Osteocyte (in vitro differentiated cells): Measurements from ENCODE around the gene ZDHHC3. TPM values are rescaled to one million over a fixed set of nuclear protein-coding genes. Genes with fewer than 3 reads are reported as not detected.

ENCODE experiments used
- DNase-seq: peaks from one replicate; pipeline ENCODE4 v3.0.0; 2021; ENCODE audit warnings: mixed read lengths; ENCODE audit not compliant: unreplicated experiment; ENCODE audit errors: extremely low spot score
- H3K27ac Mint-ChIP-seq: one replicate; pipeline ENCODE4 v1.8.0; 2021; ENCODE audit warnings: mild to moderate bottlenecking, mixed read lengths; ENCODE audit not compliant: unreplicated experiment
- H3K27me3 Mint-ChIP-seq: one replicate; pipeline ENCODE4 v1.8.0; 2021; ENCODE audit warnings: mixed read lengths; ENCODE audit not compliant: unreplicated experiment
- H3K36me3 Mint-ChIP-seq: one replicate; pipeline ENCODE4 v1.8.0; 2021; ENCODE audit warnings: mixed read lengths; ENCODE audit not compliant: unreplicated experiment
- H3K4me1 Mint-ChIP-seq: one replicate; pipeline ENCODE4 v1.8.0; 2021; ENCODE audit warnings: mixed read lengths; ENCODE audit not compliant: unreplicated experiment
- H3K4me3 Mint-ChIP-seq: one replicate; pipeline ENCODE4 v1.8.0; 2021; ENCODE audit warnings: mild to moderate bottlenecking, moderate library complexity, mixed read lengths; ENCODE audit not compliant: unreplicated experiment
- H3K9me3 Mint-ChIP-seq: one replicate; pipeline ENCODE4 v1.8.0; 2021; ENCODE audit warnings: mixed read lengths; ENCODE audit not compliant: unreplicated experiment
- CTCF ChIP-seq: fragments of 200-600 bp; sonication (generic); IDR thresholded peaks from 2 replicates; pipeline ENCODE4 v1.5.0; 2021; ENCODE audit warnings: antibody characterized with exemption, mild to moderate bottlenecking, moderate library complexity
- total RNA-seq: library from RNA; stranded (reverse); gene quantifications from 2 replicates; pipeline ENCODE4 v1.2.1, GENCODE V29; 2021

ZDHHC3 gene
- total RNA-seq, 1 donor from 2014 or later: 96.6 TPM

DNA sequence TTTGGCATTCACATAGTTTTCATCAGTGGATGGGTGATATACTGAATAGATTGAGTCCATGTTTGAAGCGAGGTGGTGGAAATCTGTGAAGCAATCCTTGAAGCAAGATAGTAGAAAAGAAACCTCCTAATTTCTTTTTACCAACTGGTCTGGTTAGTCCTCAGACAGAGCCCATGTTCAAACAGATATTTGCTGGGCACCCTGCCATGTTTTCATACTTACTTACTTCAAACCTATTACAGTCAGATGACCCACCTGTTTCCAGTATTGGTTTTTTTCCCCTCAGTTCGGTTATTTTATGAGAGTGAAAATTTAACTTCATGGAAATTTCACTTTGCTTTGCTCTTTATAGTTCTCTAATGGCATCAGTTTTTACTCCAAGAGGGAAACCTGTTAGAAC lies 23.8 kb upstream of the ZDHHC3 start:
- Mint-ChIP-seq H3K27me3 (no peaks in the 10 kb centered on the region), H3K9me3 (no peaks in the 10 kb centered on the region), H3K4me1 (peaks cover 17% of the 10 kb centered on the region), H3K36me3 (peaks cover 52% of the 10 kb centered on the region), H3K27ac (no peak overlapping the region), H3K4me3 (no peak overlapping the region)
- no peak for DNase-seq
- TF ChIP-seq CTCF: no peak

- Mint-ChIP-seq H3K4me3 (no peak overlapping the region), H3K27me3 (no peaks in the 10 kb centered on the region), H3K36me3 (peaks cover 35% of the 10 kb centered on the region), H3K4me1 (peaks cover 42% of the 10 kb centered on the region), H3K27ac (peak overlapping the region; percentile 91), H3K9me3 (no peaks in the 10 kb centered on the region)
- TF ChIP-seq CTCF: no peak
- no peak for DNase-seq
Measured at GRCh38 chr3:44996556-44996969, 20.6 kb upstream of the ZDHHC3 start.

DNA sequence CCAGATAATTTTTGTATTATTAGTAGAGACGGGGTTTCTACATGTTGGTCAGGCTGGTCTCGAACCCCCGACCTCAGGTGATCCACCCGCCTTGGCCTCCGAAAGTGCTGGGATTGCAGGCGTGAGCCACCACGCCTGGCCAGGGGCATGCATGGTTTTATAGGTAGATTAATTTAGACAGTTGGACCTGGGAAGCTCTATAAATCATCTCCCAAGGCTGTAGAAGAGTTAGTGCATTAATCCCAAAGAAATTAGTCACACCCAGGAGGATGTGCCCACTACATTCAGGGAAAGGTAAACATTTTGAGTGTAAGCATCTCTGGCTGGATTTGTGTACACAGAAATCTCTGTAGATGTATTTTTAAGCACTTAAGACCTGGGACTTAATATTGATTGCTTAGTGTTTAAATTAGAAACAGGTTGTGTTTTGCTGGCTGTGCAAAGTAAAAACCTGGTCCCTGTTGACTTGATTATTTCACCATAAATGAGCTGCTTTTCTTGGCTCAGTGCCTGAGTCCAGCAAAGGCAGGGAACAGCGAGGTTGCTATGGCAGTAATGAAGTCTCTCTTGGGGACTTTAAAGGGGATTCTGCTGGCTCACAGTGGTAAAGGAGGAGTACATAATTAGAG lies 19.3 kb upstream of the ZDHHC3 start:
- peaks cover 42% of the 10 kb centered on the region for H3K4me1 Mint-ChIP-seq
- H3K27me3 Mint-ChIP-seq: no peaks in the 10 kb centered on the region
- H3K27ac Mint-ChIP-seq: peak overlapping the region; percentile 91
- H3K4me3 Mint-ChIP-seq: no peak overlapping the region
- DNase-seq: no peak
- H3K9me3 Mint-ChIP-seq: no peaks in the 10 kb centered on the region
- TF ChIP-seq CTCF: no peak
- H3K36me3 Mint-ChIP-seq: peaks cover 35% of the 10 kb centered on the region

DNA sequence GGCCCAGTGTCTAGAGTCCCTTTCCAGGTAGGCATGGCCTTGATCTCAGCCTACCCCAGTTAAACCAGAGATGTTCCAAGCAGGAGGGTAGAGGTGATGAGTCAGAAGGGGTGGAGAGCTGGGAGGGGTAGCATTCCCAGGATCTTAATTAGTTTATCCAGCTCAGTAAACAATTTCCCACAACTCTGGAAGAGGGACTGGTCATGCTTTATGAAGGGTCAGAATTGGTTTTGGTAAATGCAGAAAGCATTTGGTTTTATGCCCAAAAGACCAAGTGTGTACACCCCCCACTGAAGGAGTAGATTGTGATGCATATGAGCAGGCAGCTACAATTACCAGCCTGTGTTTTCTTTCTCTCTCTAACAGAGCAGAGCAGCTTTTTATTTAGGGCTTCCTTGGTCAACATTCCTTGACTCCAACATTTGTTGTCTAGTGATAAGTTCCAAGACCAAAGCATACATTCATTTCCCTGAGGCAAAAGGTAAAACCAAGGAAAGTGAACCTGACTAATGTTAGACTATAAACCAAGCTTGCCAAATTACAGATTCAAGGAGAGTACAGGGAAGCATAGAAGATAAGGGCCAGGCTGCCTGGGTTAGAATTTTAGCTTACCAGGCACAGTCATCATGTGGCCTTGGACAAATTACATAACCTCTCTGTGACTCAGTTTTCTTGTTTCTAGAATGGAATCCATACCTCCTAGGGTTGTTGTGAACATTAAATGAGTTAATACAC lies 17.7 kb upstream of the ZDHHC3 start:
- TF ChIP-seq CTCF: no peak
- H3K27me3 Mint-ChIP-seq: no peaks in the 10 kb centered on the region
- no peak overlapping the region for H3K4me3 Mint-ChIP-seq
- H3K36me3 Mint-ChIP-seq: peaks cover 29% of the 10 kb centered on the region
- peak overlapping the region; percentile 91 for H3K27ac Mint-ChIP-seq
- H3K9me3 Mint-ChIP-seq: no peaks in the 10 kb centered on the region
- H3K4me1 Mint-ChIP-seq: peaks cover 43% of the 10 kb centered on the region
- DNase-seq: no peak

DNA sequence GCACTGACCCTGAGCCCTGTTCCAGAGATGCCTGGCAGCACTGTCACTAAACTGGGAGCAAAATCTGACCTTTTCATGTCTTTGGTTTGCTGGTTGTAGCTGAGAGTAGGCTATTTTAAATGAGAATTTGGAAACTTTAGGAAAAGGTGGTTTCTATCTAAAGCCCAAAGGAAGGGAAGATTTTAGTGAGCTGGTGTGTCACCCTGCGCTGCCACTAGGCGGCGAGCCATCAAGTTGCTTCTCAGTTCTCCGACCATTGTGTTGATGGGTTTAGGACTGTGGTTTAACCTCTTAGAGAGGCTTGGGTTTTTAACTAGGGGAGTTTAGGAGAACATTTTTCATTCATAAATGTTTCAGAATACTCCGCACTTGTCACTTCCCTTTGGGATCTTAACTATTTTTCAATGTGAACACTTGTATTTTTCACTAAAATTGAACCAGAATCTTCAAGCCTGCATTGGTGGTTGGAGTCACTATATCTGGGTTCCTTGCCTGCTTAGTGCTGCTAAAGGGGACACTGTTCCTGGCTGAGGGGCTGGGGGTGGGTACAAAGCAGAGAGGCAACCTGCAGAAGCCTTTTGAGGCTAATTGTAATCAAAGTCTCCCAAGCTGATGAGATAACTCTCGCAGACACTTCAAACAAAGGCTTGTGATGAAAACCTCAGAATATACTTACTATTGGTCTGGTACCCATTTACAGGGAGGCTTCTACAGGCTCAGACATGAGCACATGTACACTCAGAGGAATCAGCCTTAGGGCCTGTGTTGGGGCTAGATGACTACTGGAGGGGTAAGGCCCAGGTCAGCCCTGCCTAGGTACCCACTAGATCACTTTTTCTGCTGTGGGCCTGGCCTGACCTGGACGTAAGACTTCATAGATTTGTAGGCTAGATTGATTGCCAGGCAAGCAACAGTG lies 16.8 kb upstream of the ZDHHC3 start:
- Mint-ChIP-seq H3K9me3 (no peaks in the 10 kb centered on the region), H3K4me3 (no peak overlapping the region), H3K27me3 (no peaks in the 10 kb centered on the region), H3K36me3 (peaks cover 23% of the 10 kb centered on the region), H3K4me1 (peaks cover 45% of the 10 kb centered on the region), H3K27ac (peak overlapping the region; percentile 91)
- TF ChIP-seq CTCF: peak; percentile 71
- no peak for DNase-seq
